HepG2 (cell line): Measurements from ENCODE around the gene TRAF3. TPM values are rescaled to one million over a fixed set of nuclear protein-coding genes. Genes with fewer than 3 reads are reported as not detected.

Experiments used
- ATAC-seq: fragments of 200-7000 bp; cut with Tn5 transposase; 3 replicates; pipeline ENCODE4 v1.9.1; 2020; ENCODE audit warnings: mild to moderate bottlenecking, moderate library complexity
- BruUV-seq: library from RNA; stranded (reverse); fragments of 400-500 nt; replicated peaks from 2 replicates; lab custom pipeline; 2021; lab: Mats Ljungman, UMichigan
- CTCF ChIA-PET: fragments of 300-600 bp; formaldehyde crosslinking; extraction: SDS; loops from one replicate; lab custom pipeline; 2021; ENCODE audit warnings: low total read pairs, inconsistent platforms, low intra/inter-chr PET ratio; lab: Yijun Ruan, JAX
- POLR2A ChIA-PET: fragments of 350-600 bp; sonication (Branson Sonifier 250); formaldehyde crosslinking; loops from one replicate; lab custom pipeline; 2020; ENCODE audit warnings: antibody characterized with exemption, inconsistent platforms; lab: Yijun Ruan, JAX
- DNase-seq: peaks from one replicate; pipeline ENCODE4 v3.0.0-alpha.2; 2015; ENCODE audit warnings: low spot score
- FAIRE-seq: peaks from 3 replicates; lab custom pipeline; 2011; peaks lifted over from hg19 to GRCh38; lab: Jason Lieb, UNC
- H2AFZ ChIP-seq: one replicate; pipeline ENCODE4 v1.6.1; 2011; ENCODE audit warnings: low read length, inconsistent platforms
- H3K27ac ChIP-seq: fragments of 300-600 bp; 3 replicates; pipeline ENCODE4 v1.8.0; 2011; ENCODE audit warnings: mixed run types, mild to moderate bottlenecking, mixed read lengths, low read length, inconsistent platforms; ENCODE audit not compliant: insufficient read depth; ENCODE audit errors: extremely low read length
- H3K27me3 ChIP-seq, 2 experiments: fragments of 200-600 bp in 1 of 2; 2 replicates in 1 of 2; 3 replicates in 1 of 2; pipeline versions ENCODE4 v1.6.0 to v1.8.0; 2011; ENCODE audit warnings: low read length in 2 of 2, mild to moderate bottlenecking in 2 of 2, moderate library complexity in 2 of 2, inconsistent platforms in 1 of 2; ENCODE audit not compliant: insufficient read depth in 2 of 2, control insufficient read depth in 1 of 2
- H3K36me3 ChIP-seq, 2 experiments: fragments of 200-600 bp in 1 of 2; replicated peaks in 1 of 2; 2 replicates in 1 of 2; 3 replicates in 1 of 2; pipeline versions ENCODE4 v1.5.1 to v1.8.0; 2011; ENCODE audit warnings: low read length in 2 of 2, inconsistent platforms in 1 of 2; ENCODE audit not compliant: insufficient read depth in 2 of 2, control insufficient read depth in 1 of 2
- H3K4me1 ChIP-seq: 2 replicates; pipeline ENCODE4 v1.5.1; 2012; ENCODE audit warnings: low read length, inconsistent platforms; ENCODE audit not compliant: insufficient read depth
- H3K4me2 ChIP-seq: 2 replicates; pipeline ENCODE4 v1.6.0; 2011; ENCODE audit warnings: low read depth, low read length, inconsistent platforms
- H3K4me3 ChIP-seq, 3 experiments: fragments of 200-600 bp in 1 of 3; sonication (generic), shearing (Covaris generic) in 1 of 3; replicated peaks in 1 of 3; 2 replicates each; pipeline ENCODE4 v1.5.1; 2011 to 2016; ENCODE audit warnings: low read length in 3 of 3, inconsistent platforms in 2 of 3, low read depth in 2 of 3, mild to moderate bottlenecking in 2 of 3, control low read depth in 1 of 3, mixed read lengths in 1 of 3; ENCODE audit not compliant: insufficient read depth in 1 of 3
- H3K79me2 ChIP-seq: one replicate; pipeline ENCODE4 v1.6.1; 2011; ENCODE audit warnings: low read length, inconsistent platforms; ENCODE audit not compliant: insufficient read depth
- H3K9ac ChIP-seq: 2 replicates; pipeline ENCODE4 v1.6.0; 2011; ENCODE audit warnings: mild to moderate bottlenecking, low read depth, low read length, inconsistent platforms; ENCODE audit not compliant: insufficient read depth
- H3K9me3 ChIP-seq: 2 replicates; pipeline ENCODE4 v1.5.1; 2012; ENCODE audit warnings: mild to moderate bottlenecking, low read length
- H4K20me1 ChIP-seq: 2 replicates; pipeline ENCODE4 v1.6.0; 2011; ENCODE audit warnings: inconsistent platforms, mild to moderate bottlenecking, low read length, moderate library complexity; ENCODE audit not compliant: insufficient read depth
- AKAP8 ChIP-seq: sonication (generic); formaldehyde crosslinking; IDR thresholded peaks from 2 replicates; pipeline ENCODE4 v1.5.1; 2020; ENCODE audit warnings: mild to moderate bottlenecking, missing genetic modification reagents
- ATF1 ChIP-seq: IDR thresholded peaks from 2 replicates; pipeline ENCODE4 v1.6.1; 2016; ENCODE audit warnings: mild to moderate bottlenecking, control low read depth
- JUND ChIP-seq: sonication (generic); formaldehyde crosslinking; IDR thresholded peaks from 2 replicates; pipeline ENCODE4 v1.8.0; 2022; ENCODE audit warnings: mild to moderate bottlenecking, missing genetic modification reagents
- KLF9 ChIP-seq: IDR thresholded peaks from 2 replicates; pipeline ENCODE4 v1.6.1; 2016; ENCODE audit warnings: low read depth
- POLR2A ChIP-seq, 2 experiments: IDR thresholded peaks; 2 replicates each; pipeline ENCODE4 v1.6.1; 2011; ENCODE audit warnings: low read depth in 2 of 2, low read length in 2 of 2, mild to moderate bottlenecking in 1 of 2, moderate library complexity in 1 of 2; ENCODE audit not compliant: insufficient read depth in 1 of 2
- RBFOX2 ChIP-seq: fragments of 200-400 bp; formaldehyde crosslinking; IDR thresholded peaks from 2 replicates; pipeline ENCODE4 v1.6.1; 2017; ENCODE audit warnings: low read depth, mild to moderate bottlenecking, low read length
- SP1 ChIP-seq, 2 experiments: fragments of 450-650 bp in 1 of 2; sonication (generic) in 1 of 2; formaldehyde crosslinking in 1 of 2; IDR thresholded peaks; 2 replicates each; pipeline versions ENCODE4 v1.4.0 to v1.6.1; 2016 to 2020; ENCODE audit warnings: missing genetic modification reagents in 1 of 2
- ZNF33B ChIP-seq: sonication (generic); formaldehyde crosslinking; IDR thresholded peaks from 2 replicates; pipeline ENCODE4 v1.5.1; 2020; ENCODE audit warnings: mild to moderate bottlenecking, missing genetic modification reagents
- ZNF7 ChIP-seq: IDR thresholded peaks from 2 replicates; pipeline ENCODE4 v1.6.1; 2016; ENCODE audit warnings: missing biosample characterization, missing genetic modification reagents
- WGBS: methylation state at CpG from one replicate; pipeline ENCODE4 v1.1.6; 2017; ENCODE audit warnings: low lambda C conversion rate; 5-methylcytosine and 5-hydroxymethylcytosine counted together
- in situ Hi-C: cut with HindIII; loops from 2 replicates; pipeline ENCODE4 v1.10.0; 2017; ENCODE audit warnings: low pct_unique_long_range_greater_than_20kb; ENCODE audit not compliant: extremely low pct_ligation_motif_present
- intact Hi-C: fragments of 100-400 bp; cut with micrococcal nuclease; formaldehyde crosslinking; loops from one replicate; pipeline ENCODE4 v1.10.0; 2022; ENCODE audit not compliant: unreplicated experiment
- polyA plus RNA-seq, 8 experiments: library from polyadenylated mRNA; depleted of rRNA in 3 of 8; stranded (reverse) in 7 of 8; unstranded in 1 of 8; fragments of >200 nt; fragmentation: Illumina TruSeq in 4 of 8; extraction: Trizol in 4 of 8; gene quantifications; 2 replicates each; pipeline versions ENCODE4 v1.2.1 to v1.2.3, GENCODE V29; 2011 to 2016; ENCODE audit warnings: low read depth in 4 of 8, missing spikeins in 1 of 8, mixed read lengths in 1 of 8; ENCODE audit not compliant: insufficient read depth in 1 of 8
- total RNA-seq, 5 experiments: library from RNA; depleted of rRNA; stranded (reverse); fragments of >200 nt; fragmentation: Illumina TruSeq; extraction: Trizol; gene quantifications; 2 replicates each; pipeline ENCODE4 v1.2.3, GENCODE V29; 2016; ENCODE audit warnings: low read depth in 1 of 5
- TF ChIP-seq, protein P1 (sequence below): sonication (generic); formaldehyde crosslinking; IDR thresholded peaks from 2 replicates; pipeline ENCODE4 v1.4.0; 2020; ENCODE audit warnings: mild to moderate bottlenecking, low read depth, missing genetic modification reagents

Gene TRAF3
- total and polyA plus RNA-seq, 2 of the 13 experiments (the other 11 are each of a cell fraction or from before 2014, with no cell fraction given), result 6.9 to 12.2 TPM

DNA sequence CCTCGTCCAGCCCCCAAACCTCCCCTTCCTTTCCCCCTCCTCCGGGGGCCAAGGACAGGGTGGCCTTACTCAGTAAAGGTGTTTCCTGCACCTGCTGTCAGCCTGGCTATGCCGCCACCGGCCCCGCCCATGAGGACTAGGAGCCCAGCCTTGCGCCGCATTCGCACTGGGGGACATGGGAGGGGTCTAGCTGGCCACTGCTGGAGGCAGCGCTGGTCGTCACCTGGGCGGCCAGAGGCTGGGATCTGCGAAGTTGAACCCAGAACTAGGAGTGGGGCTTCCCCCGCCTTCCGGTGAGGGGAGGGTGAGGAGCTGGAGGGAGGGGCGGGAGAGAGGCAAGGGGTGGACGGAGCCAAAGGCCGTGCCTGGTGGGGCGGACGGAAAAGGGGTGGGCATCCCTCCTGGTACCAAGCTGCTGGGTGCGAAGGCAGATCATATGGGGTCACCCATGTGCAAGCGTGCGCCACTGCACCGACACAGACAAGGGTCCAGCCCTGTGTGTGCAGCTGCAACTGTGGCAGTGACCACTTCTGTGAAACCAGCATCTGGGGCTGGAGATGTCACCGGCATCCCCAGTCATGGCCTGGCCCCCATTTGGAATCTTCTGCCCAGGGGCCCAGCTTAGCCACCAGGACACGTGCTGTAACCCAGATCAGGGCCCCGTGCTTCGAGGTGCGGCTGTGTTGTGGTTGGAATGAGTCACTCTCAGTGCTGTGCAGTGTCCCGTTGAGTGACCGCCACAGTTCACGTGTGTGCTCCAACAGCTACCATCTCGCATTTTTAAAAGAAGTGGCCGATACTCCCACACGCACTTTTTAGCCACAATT, 153.7 kb downstream of the TRAF3 start (continued):
- no peak for TF ChIP-seq ATF1 (CRISPR knock-in tag)
- no peak for TF ChIP-seq JUND (CRISPR knock-in tag)
- TF ChIP-seq POLR2A (IDR thresholded peaks at IDR 0.05; ENCODE audit: insufficient read depth in 1 of 2, low read depth in 2 of 2, low read length in 2 of 2), result peak in 1 of 2 experiments; percentile 24; a peak in 1 of 4 replicates
- TF ChIP-seq ZNF33B, result no peak
- TF ChIP-seq KLF9 (CRISPR knock-in tag), result no peak
- 0 out of 2 replicates have a peak, but pooled peaks have one; percentile 32 for TF ChIP-seq RBFOX2
- TF ChIP-seq SP1 (IDR thresholded peaks at IDR 0.05), result no peak
- TF ChIP-seq SP1 (CRISPR knock-in tag; IDR thresholded peaks at IDR 0.05), result no peak

DNA sequence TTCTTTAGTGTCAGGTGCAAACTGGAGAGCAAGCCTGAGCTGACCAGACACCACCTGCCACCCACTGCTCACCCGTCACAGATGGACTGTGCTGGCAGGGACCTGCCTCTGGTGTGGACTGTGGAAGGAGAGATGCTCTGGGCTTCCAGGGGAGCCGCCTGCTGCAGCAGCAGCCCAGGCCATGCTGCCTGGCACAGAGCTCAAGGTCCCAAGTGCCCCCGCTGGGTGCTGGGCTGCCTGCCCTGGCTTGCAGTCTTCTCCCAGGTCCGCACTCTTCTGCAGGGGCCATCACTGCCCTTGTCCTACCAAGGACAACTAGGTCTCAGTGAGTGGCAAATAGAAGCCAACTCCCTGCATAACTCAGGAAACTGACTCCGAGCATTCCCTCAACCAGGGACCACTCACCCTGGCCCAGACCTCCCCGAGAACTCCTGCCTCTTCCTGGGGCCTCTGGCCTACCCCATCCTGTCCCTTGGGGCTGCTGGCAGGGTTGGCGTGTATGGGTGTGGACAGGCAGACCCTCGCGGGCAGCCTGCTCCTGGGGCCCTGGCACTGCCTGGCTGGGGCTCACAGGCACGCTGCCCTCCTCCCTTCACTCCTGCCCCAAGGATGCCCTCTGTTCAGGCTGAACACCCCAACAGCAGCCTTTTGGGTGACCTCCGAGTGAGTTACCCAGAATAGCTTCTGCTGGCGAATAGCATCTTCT, 154.5 kb downstream of the TRAF3 start:
- WGBS, result over 99% methylated on average over 8 of the region's 12 CpGs
- ATAC-seq (peak; percentile 3; the same call in 1 of the 3 replicates), FAIRE-seq (no peak), DNase-seq (no peak)
- H3K27ac ChIP-seq, result no peak overlapping the region
- in situ Hi-C loops, result no loop called here
- peaks cover 0 to 3% of the 10 kb centered on the region in 2 experiments; a peak in 2 of 5 replicates for H3K36me3 ChIP-seq
- H3K79me2 ChIP-seq, result no peaks in the 10 kb centered on the region
- no peak overlapping the region for H3K4me2 ChIP-seq
- no peaks in the 10 kb centered on the region for H3K9me3 ChIP-seq
- CTCF ChIA-PET, result no interaction called here
- intact Hi-C loops, result no loop called here
- POLR2A ChIA-PET, result interaction anchor here (0.6 kb wide), 1 partner anchor 961 kb away, joined by 3 read pairs; no protein-coding TSS in a partner anchor
- BruUV-seq, result no TSS peak
- no peaks in the 10 kb centered on the region for H4K20me1 ChIP-seq
- no peak overlapping the region for H3K9ac ChIP-seq
- H3K4me1 ChIP-seq, result peaks cover 9% of the 10 kb centered on the region; the same call in 1 of the 2 replicates
- no peak overlapping the region for H3K4me3 ChIP-seq
- TF ChIP-seq ZNF7, result no peak
- TF ChIP-seq, protein P1, sequence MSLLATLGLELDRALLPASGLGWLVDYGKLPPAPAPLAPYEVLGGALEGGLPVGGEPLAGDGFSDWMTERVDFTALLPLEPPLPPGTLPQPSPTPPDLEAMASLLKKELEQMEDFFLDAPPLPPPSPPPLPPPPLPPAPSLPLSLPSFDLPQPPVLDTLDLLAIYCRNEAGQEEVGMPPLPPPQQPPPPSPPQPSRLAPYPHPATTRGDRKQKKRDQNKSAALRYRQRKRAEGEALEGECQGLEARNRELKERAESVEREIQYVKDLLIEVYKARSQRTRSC (CRISPR knock-in tag), result no peak
- 0 out of 2 replicates have a peak, but pooled peaks have one; percentile 12 for TF ChIP-seq AKAP8
- no peaks in the 10 kb centered on the region for H3K27me3 ChIP-seq
- H2AFZ ChIP-seq, result no peak overlapping the region
